Measurements from ENCODE around the gene ERG28.

- TF ChIP-seq MYC (IDR thresholded peaks at IDR 0.05; ENCODE audit: low read depth, low read length) (no peak), CTCF (IDR thresholded peaks at IDR 0.05; ENCODE audit: low read depth, low read length) (no peak)
These were observed 10.9 kb downstream of the ERG28 start for GRCh38 chr14:75649773-75650172.

Measured in NB4 (cell line).